ENCODE measurements around the gene AMIGO1.

AMIGO1 gene

GRCh38 chr1:109481646-109482045 lies 27.9 kb downstream of the AMIGO1 start:
- TF ChIP-seq ZFX (IDR thresholded peaks at IDR 0.05) = no peak
- TF ChIP-seq CTCF (conservative IDR thresholded peaks at IDR 0.05) = no peak
- H3K27ac ChIP-seq = no peak overlapping the region

GRCh38 chr1:109479901-109480300 lies 29.6 kb downstream of the AMIGO1 start:
- TF ChIP-seq ZFX (IDR thresholded peaks at IDR 0.05) (no peak), CTCF (conservative IDR thresholded peaks at IDR 0.05) (no peak)
- H3K27ac ChIP-seq = no peak overlapping the region

GRCh38 chr1:109479311-109479710 lies 30.2 kb downstream of the AMIGO1 start:
- TF ChIP-seq CTCF (conservative IDR thresholded peaks at IDR 0.05) (no peak), ZFX (IDR thresholded peaks at IDR 0.05) (no peak)
- no peak overlapping the region for H3K27ac ChIP-seq

GRCh38 chr1:109478806-109479205 lies 30.7 kb downstream of the AMIGO1 start:
- TF ChIP-seq CTCF (conservative IDR thresholded peaks at IDR 0.05) = no peak
- no peak for TF ChIP-seq ZFX (IDR thresholded peaks at IDR 0.05)
- no peak overlapping the region for H3K27ac ChIP-seq

- TF ChIP-seq CTCF (conservative IDR thresholded peaks at IDR 0.05) = no peak
- TF ChIP-seq ZFX (IDR thresholded peaks at IDR 0.05) = no peak
Measured at GRCh38 chr1:109477821-109478220, 31.7 kb downstream of the AMIGO1 start.

GRCh38 chr1:109476825-109477224 lies 32.7 kb downstream of the AMIGO1 start:
- H3K27ac ChIP-seq = no peak overlapping the region
- TF ChIP-seq CTCF (conservative IDR thresholded peaks at IDR 0.05) (no peak), ZFX (IDR thresholded peaks at IDR 0.05) (no peak)

More at GRCh38 chr1:109477821-109478220, 31.7 kb downstream of the AMIGO1 start:
- H3K27ac ChIP-seq = no peak overlapping the region

- no peak overlapping the region for H3K27ac ChIP-seq
- TF ChIP-seq CTCF (conservative IDR thresholded peaks at IDR 0.05) = no peak
- no peak for TF ChIP-seq ZFX (IDR thresholded peaks at IDR 0.05)
Measured at GRCh38 chr1:109475261-109475660, 34.3 kb downstream of the AMIGO1 start.
